Measurements from ENCODE around the gene SLC35F2. TPM values are rescaled to one million over a fixed set of nuclear protein-coding genes. Genes with fewer than 3 reads are reported as not detected.

Gene SLC35F2
- total and polyA plus RNA-seq, 2 of the 13 experiments (the other 11 are each of a cell fraction or from before 2014, with no cell fraction given): 5.8 to 20.3 TPM

- TF ChIP-seq CEBPZ (IDR thresholded peaks at IDR 0.05; ENCODE audit: low read length) (no peak), ZBTB8A (CRISPR knock-in tag; IDR thresholded peaks at IDR 0.05; ENCODE audit: borderline replicate concordance, low read depth) (no peak), AHR (CRISPR knock-in tag; IDR thresholded peaks at IDR 0.05) (peak; percentile 27; the same call in 1 of the 2 replicates), ZNF44 (CRISPR knock-in tag; IDR thresholded peaks at IDR 0.05) (no peak), ZBTB2 (CRISPR knock-in tag; IDR thresholded peaks at IDR 0.05; ENCODE audit: low read depth) (0 out of 2 replicates have a peak, but pooled peaks have one; percentile 40), GZF1 (CRISPR knock-in tag; IDR thresholded peaks at IDR 0.05) (peak; percentile 56; the same call in 1 of the 2 replicates), ZNF816 (CRISPR knock-in tag; IDR thresholded peaks at IDR 0.05; ENCODE audit: borderline replicate concordance) (no peak), THAP9 (CRISPR knock-in tag; IDR thresholded peaks at IDR 0.05; ENCODE audit: borderline replicate concordance) (peak; percentile 68; the same call in 1 of the 2 replicates), MLX (CRISPR knock-in tag; IDR thresholded peaks at IDR 0.05) (peak; percentile 64; the same call in 1 of the 2 replicates), ZNF460 (CRISPR knock-in tag; IDR thresholded peaks at IDR 0.05; ENCODE audit: borderline replicate concordance) (no peak), NR2C2 (CRISPR knock-in tag; IDR thresholded peaks at IDR 0.05; ENCODE audit: borderline replicate concordance) (peak; percentile 30; the same call in 1 of the 2 replicates), ZNF644 (CRISPR knock-in tag; IDR thresholded peaks at IDR 0.05; ENCODE audit: low read depth) (no peak), ZSCAN21 (CRISPR knock-in tag; IDR thresholded peaks at IDR 0.05; ENCODE audit: borderline replicate concordance) (0 out of 2 replicates have a peak, but pooled peaks have one; percentile 3), PITX1 (CRISPR knock-in tag; IDR thresholded peaks at IDR 0.05) (peak; percentile 49; the same call in 1 of the 2 replicates), HDAC1 (CRISPR knock-in tag; IDR thresholded peaks at IDR 0.05) (peak; percentile 82), ELF1 (CRISPR knock-in tag; IDR thresholded peaks at IDR 0.05) (peak; percentile 46), THAP8 (CRISPR knock-in tag; IDR thresholded peaks at IDR 0.05; ENCODE audit: borderline replicate concordance) (no peak), SIN3A (IDR thresholded peaks at IDR 0.05; ENCODE audit: borderline replicate concordance, low read depth, low read length) (peak; percentile 62; the same call in 1 of the 2 replicates), NONO (IDR thresholded peaks at IDR 0.05) (no peak), NONO (CRISPR knock-in tag; conservative IDR thresholded peaks at IDR 0.05) (peak; percentile 74)
These were observed at the start of gene SLC35F2 (continued) for GRCh38 chr11:107858217-107859070.

Data from HepG2 (cell line).